Natural killer cell (primary cell): ENCODE results near the gene PEX14. TPM values are rescaled to one million over a fixed set of nuclear protein-coding genes. Genes with fewer than 3 reads are reported as not detected.

Source experiments
- ATAC-seq, 3 donors: fragments of 150-1000 bp in 2 of 3; fragments of 200-7000 bp in 1 of 3; cut with Tn5 transposase; 1 replicate in 1 of 3; 2 replicates in 2 of 3; pipeline ENCODE4 v1.10.0; 2021; ENCODE audit warnings: mild to moderate bottlenecking in 2 of 3, moderate library complexity in 2 of 3
- DNase-seq, 2 donors: peaks; one replicate each; pipeline versions ENCODE4 v3.0.0 to v3.0.0-alpha.2; 2013 to 2021; ENCODE audit warnings: mixed read lengths in 1 of 2
- H3K27ac ChIP-seq: one replicate; pipeline ENCODE4 v1.5.1; 2013; ENCODE audit warnings: mild to moderate bottlenecking, low read length
- H3K27me3 ChIP-seq: one replicate; pipeline ENCODE4 v1.6.1; 2013; ENCODE audit warnings: low read length; ENCODE audit not compliant: control insufficient read depth, insufficient read depth
- H3K36me3 ChIP-seq: one replicate; pipeline ENCODE4 v1.6.1; 2013; ENCODE audit warnings: low read length; ENCODE audit not compliant: control insufficient read depth, insufficient read depth
- H3K4me1 ChIP-seq: one replicate; pipeline ENCODE4 v1.6.1; 2013; ENCODE audit warnings: low read length; ENCODE audit not compliant: control insufficient read depth, insufficient read depth
- H3K4me3 ChIP-seq: one replicate; pipeline ENCODE4 v1.5.1; 2013; ENCODE audit warnings: low read length
- H3K9me3 ChIP-seq: one replicate; pipeline ENCODE4 v1.6.1; 2013; ENCODE audit warnings: low read length; ENCODE audit not compliant: control insufficient read depth, insufficient read depth
- H3K27ac Mint-ChIP-seq, 2 donors: one replicate each; pipeline ENCODE4 v1.8.0; 2022; ENCODE audit warnings: mild to moderate bottlenecking in 2 of 2, mixed read lengths in 2 of 2, moderate library complexity in 1 of 2
- H3K27me3 Mint-ChIP-seq, 2 donors: one replicate each; pipeline ENCODE4 v1.8.0; 2022; ENCODE audit warnings: low read depth in 2 of 2, mixed read lengths in 2 of 2
- H3K36me3 Mint-ChIP-seq: one replicate; pipeline ENCODE4 v1.8.0; 2022; ENCODE audit warnings: mixed read lengths
- H3K4me1 Mint-ChIP-seq, 2 donors: one replicate each; pipeline ENCODE4 v1.8.0; 2022; ENCODE audit warnings: mixed read lengths in 2 of 2
- H3K4me3 Mint-ChIP-seq: one replicate; pipeline ENCODE4 v1.8.0; 2022; ENCODE audit warnings: mild to moderate bottlenecking, moderate library complexity, mixed read lengths
- H3K9me3 Mint-ChIP-seq, 2 donors: one replicate each; pipeline ENCODE4 v1.8.0; 2022; ENCODE audit warnings: mixed read lengths in 2 of 2
- CTCF ChIP-seq: fragments of 200-600 bp; IDR thresholded peaks from one replicate; pipeline ENCODE4 v1.8.0; 2022; ENCODE audit warnings: antibody characterized with exemption
- WGBS: methylation state at CpG from one replicate; pipeline ENCODE4 v1.1.7; 2013; ENCODE audit warnings: missing lambda C conversion rate; ENCODE audit not compliant: insufficient coverage; 5-methylcytosine and 5-hydroxymethylcytosine counted together
- intact Hi-C: fragments of 100-400 bp; cut with micrococcal nuclease; formaldehyde crosslinking; loops from one replicate; pipeline ENCODE4 v1.14.2; 2022
- total RNA-seq, 4 donors: library from RNA; stranded (reverse); fragments of 120-200 nt in 1 of 4; gene quantifications; one replicate each; pipeline versions ENCODE4 v1.2.3 to v1.2.4, GENCODE V29; 2013 to 2022

The PEX14 gene
- total RNA-seq, 3 donors from 2014 or later (not counting 1 experiment from before 2014, with no cell fraction given): 21.4 to 27.3 (median 24.1) TPM

- no peak overlapping the region for H3K4me3 Mint-ChIP-seq
- H3K9me3 Mint-ChIP-seq: no peaks in the 10 kb centered on the region
- H3K27ac ChIP-seq: no peak overlapping the region
- H3K4me3 ChIP-seq: no peak overlapping the region
- TF ChIP-seq CTCF: no peak
- H3K27ac Mint-ChIP-seq: peak overlapping the region in 1 of 2 donors; percentile 4
- no peaks in the 10 kb centered on the region for H3K36me3 Mint-ChIP-seq
- H3K27me3 Mint-ChIP-seq: no peaks in the 10 kb centered on the region
- ATAC-seq: no peak
- H3K9me3 ChIP-seq: no peaks in the 10 kb centered on the region
- H3K4me1 ChIP-seq: no peaks in the 10 kb centered on the region
- intact Hi-C loops: no loop called here
- H3K36me3 ChIP-seq: no peaks in the 10 kb centered on the region
- peaks cover 5 to 18% of the 10 kb centered on the region in 2 donors for H3K4me1 Mint-ChIP-seq
- WGBS: 97% methylated on average over 3 of the region's 4 CpGs
- H3K27me3 ChIP-seq: no peaks in the 10 kb centered on the region
- DNase-seq: no peak
Measured at GRCh38 chr1:10578070-10578469, 103.3 kb downstream of the PEX14 start.

- DNase-seq (no peak), ATAC-seq (no peak)
- no peaks in the 10 kb centered on the region for H3K36me3 Mint-ChIP-seq
- Histone ChIP-seq H3K27ac (no peak overlapping the region), H3K4me1 (no peaks in the 10 kb centered on the region), H3K4me3 (no peak overlapping the region), H3K27me3 (no peaks in the 10 kb centered on the region), H3K9me3 (no peaks in the 10 kb centered on the region), H3K36me3 (no peaks in the 10 kb centered on the region)
- no peaks in the 10 kb centered on the region for H3K9me3 Mint-ChIP-seq
- H3K27ac Mint-ChIP-seq: no peak overlapping the region
- H3K4me3 Mint-ChIP-seq: no peak overlapping the region
- 48% methylated on average over 3 of the region's 3 CpGs for WGBS
- H3K4me1 Mint-ChIP-seq: peaks cover 0 to 6% of the 10 kb centered on the region in 2 donors
- no peak for TF ChIP-seq CTCF
- no peaks in the 10 kb centered on the region for H3K27me3 Mint-ChIP-seq
- intact Hi-C loops: no loop called here
Measured at GRCh38 chr1:10583641-10584040, 108.9 kb downstream of the PEX14 start.

- intact Hi-C loops: no loop called here
- no peak for ATAC-seq
Measured at GRCh38 chr1:10585242-10585641, 110.5 kb downstream of the PEX14 start.

More at GRCh38 chr1:10585242-10585641, 110.5 kb downstream of the PEX14 start:
- Mint-ChIP-seq H3K4me1 (no peaks in the 10 kb centered on the region), H3K36me3 (no peaks in the 10 kb centered on the region), H3K27me3 (no peaks in the 10 kb centered on the region), H3K9me3 (no peaks in the 10 kb centered on the region), H3K4me3 (no peak overlapping the region), H3K27ac (no peak overlapping the region)
- no peak for TF ChIP-seq CTCF
- Histone ChIP-seq H3K4me1 (no peaks in the 10 kb centered on the region), H3K36me3 (no peaks in the 10 kb centered on the region), H3K9me3 (no peaks in the 10 kb centered on the region), H3K4me3 (no peak overlapping the region), H3K27me3 (no peaks in the 10 kb centered on the region), H3K27ac (no peak overlapping the region)
- WGBS: 94% methylated on average over 1 of the region's 1 CpG
- DNase-seq: no peak
